Endothelial cell of umbilical vein (primary cell): Measurements from ENCODE around the gene COG5. TPM values are rescaled to one million over a fixed set of nuclear protein-coding genes. Genes with fewer than 3 reads are reported as not detected.

ENCODE experiments used
- BruUV-seq: library from RNA; stranded (reverse); fragments of 400-500 nt; replicated peaks from 2 replicates; lab custom pipeline; 2021; lab: Mats Ljungman, UMichigan
- CTCF ChIA-PET: fragments of 300-600, 350-600 bp; sonication (Branson Sonifier 250); formaldehyde crosslinking; loops from one replicate; lab custom pipeline; 2021; ENCODE audit warnings: antibody characterized with exemption, inconsistent platforms; lab: Charles Lee
- POLR2A ChIA-PET: fragments of 300-600, 350-600 bp; sonication (Branson Sonifier 250); formaldehyde crosslinking; loops from one replicate; lab custom pipeline; 2021; ENCODE audit warnings: antibody characterized with exemption, inconsistent platforms; lab: Charles Lee
- DNase-seq: peaks from one replicate; pipeline ENCODE4 v3.0.0-alpha.2; 2011; ENCODE audit warnings: low read depth, low spot score
- FAIRE-seq: peaks from 2 replicates; lab custom pipeline; 2011; peaks lifted over from hg19 to GRCh38; lab: Jason Lieb, UNC
- H2AFZ ChIP-seq: 2 replicates; pipeline ENCODE4 v1.6.0; 2012; ENCODE audit warnings: low read depth, low read length, control low read depth, inconsistent platforms
- H3K27ac ChIP-seq: 2 replicates; pipeline ENCODE4 v1.5.1; 2011; ENCODE audit warnings: low read depth, mild to moderate bottlenecking, control low read depth, low read length, moderate library complexity; ENCODE audit not compliant: insufficient read depth
- H3K27me3 ChIP-seq, 2 experiments: 2 replicates each; pipeline versions ENCODE4 v1.6.0 to v1.6.1; 2011; ENCODE audit warnings: low read length in 2 of 2, mixed read lengths in 1 of 2; ENCODE audit not compliant: control insufficient read depth in 2 of 2, insufficient read depth in 2 of 2
- H3K36me3 ChIP-seq, 2 experiments: 2 replicates in 1 of 2; 3 replicates in 1 of 2; pipeline ENCODE4 v1.5.1; 2011; ENCODE audit warnings: low read length in 2 of 2, mild to moderate bottlenecking in 1 of 2, moderate library complexity in 1 of 2; ENCODE audit not compliant: control insufficient read depth in 2 of 2, insufficient read depth in 2 of 2; ENCODE audit errors: extremely low read depth in 1 of 2
- H3K4me1 ChIP-seq: 3 replicates; pipeline ENCODE4 v1.5.1; 2011; ENCODE audit warnings: mild to moderate bottlenecking, low read length; ENCODE audit not compliant: control insufficient read depth, insufficient read depth; ENCODE audit errors: extremely low read depth
- H3K4me2 ChIP-seq: 2 replicates; pipeline ENCODE4 v1.6.1; 2011; ENCODE audit warnings: low read length, control low read depth, mixed read lengths; ENCODE audit not compliant: insufficient read depth
- H3K4me3 ChIP-seq, 3 experiments: fragments of 200-600 bp in 1 of 3; sonication (generic), shearing (Covaris generic) in 1 of 3; replicated peaks in 1 of 3; 2 replicates each; pipeline ENCODE4 v1.5.1; 2011 to 2016; ENCODE audit warnings: control low read depth in 3 of 3, low read length in 3 of 3, mild to moderate bottlenecking in 2 of 3, inconsistent platforms in 1 of 3, low read depth in 1 of 3, moderate library complexity in 1 of 3; ENCODE audit not compliant: insufficient read depth in 1 of 3
- H3K79me2 ChIP-seq: 2 replicates; pipeline ENCODE4 v1.6.0; 2012; ENCODE audit warnings: low read length, inconsistent platforms; ENCODE audit not compliant: control insufficient read depth, insufficient read depth
- H3K9ac ChIP-seq: replicated peaks from 2 replicates; pipeline ENCODE3; 2011; ENCODE audit warnings: low read length, control low read depth; ENCODE audit not compliant: insufficient read depth; ENCODE audit errors: extremely low read depth
- H3K9me1 ChIP-seq: replicated peaks from 3 replicates; pipeline ENCODE4 v1.6.0; 2011; ENCODE audit warnings: mild to moderate bottlenecking, low read length; ENCODE audit not compliant: control insufficient read depth, insufficient read depth; ENCODE audit errors: extremely low read depth
- H3K9me3 ChIP-seq: replicated peaks from 2 replicates; pipeline ENCODE4 v1.5.1; 2012; ENCODE audit warnings: low read length, inconsistent platforms; ENCODE audit not compliant: control insufficient read depth, insufficient read depth
- H4K20me1 ChIP-seq: replicated peaks from 2 replicates; pipeline ENCODE3; 2011; ENCODE audit warnings: mild to moderate bottlenecking, low read length; ENCODE audit not compliant: control insufficient read depth, insufficient read depth; ENCODE audit errors: extremely low read depth
- CTCF ChIP-seq, 2 donors: IDR thresholded peaks; 1 replicate in 1 of 2; 2 replicates in 1 of 2; pipeline ENCODE4 v1.5.1; 2011; ENCODE audit warnings: low read length in 2 of 2, mild to moderate bottlenecking in 2 of 2, moderate library complexity in 2 of 2, control low read depth in 1 of 2, inconsistent platforms in 1 of 2, low read depth in 1 of 2; ENCODE audit not compliant: insufficient read depth in 1 of 2; ENCODE audit errors: extremely low read depth in 1 of 2
- EZH2 ChIP-seq: IDR thresholded peaks from 2 replicates; pipeline ENCODE4 v1.6.1; 2012; ENCODE audit warnings: borderline replicate concordance, low read depth, mild to moderate bottlenecking, moderate library complexity, low read length, inconsistent platforms; ENCODE audit not compliant: severe bottlenecking
- GATA2 ChIP-seq: IDR thresholded peaks from 2 replicates; pipeline ENCODE4 v1.7.0; 2011; ENCODE audit warnings: low read depth, mild to moderate bottlenecking, moderate library complexity, mixed read lengths, low read length; ENCODE audit not compliant: insufficient read length, insufficient read depth
- MAX ChIP-seq: IDR thresholded peaks from 2 replicates; pipeline ENCODE4 v1.6.1; 2011; ENCODE audit not compliant: insufficient read depth, insufficient read length
- MYC ChIP-seq: IDR thresholded peaks from one replicate; pipeline ENCODE4 v1.6.1; 2011; ENCODE audit warnings: mild to moderate bottlenecking, low read depth, low read length
- POLR2A ChIP-seq: IDR thresholded peaks from 2 replicates; pipeline ENCODE4 v1.6.1; 2012; ENCODE audit warnings: low read depth, mild to moderate bottlenecking, control low read depth, low read length
- POLR2AphosphoS5 ChIP-seq: IDR thresholded peaks from 2 replicates; pipeline ENCODE4 v1.6.1; 2012; ENCODE audit warnings: low read depth, mild to moderate bottlenecking, control low read depth, low read length, moderate library complexity; ENCODE audit not compliant: insufficient read depth
- dilution Hi-C: fragments of 300-500 bp; cut with MboI; formaldehyde crosslinking; loops from one replicate; pipeline ENCODE4 v1.15.0; 2019; ENCODE audit warnings: low sequenced_read_pairs; ENCODE audit not compliant: extremely low pct_ligation_motif_present
- intact Hi-C: fragments of 100-400 bp; cut with micrococcal nuclease; formaldehyde crosslinking; loops from one replicate; pipeline ENCODE4 v1.10.0; 2022
- polyA plus RNA-seq, 4 experiments: library from polyadenylated mRNA; depleted of rRNA in 3 of 4; stranded (reverse) in 3 of 4; unstranded in 1 of 4; fragments of >200 nt; gene quantifications; 2 replicates each; pipeline versions ENCODE4 v1.2.1 to v1.2.3, GENCODE V29; 2011 to 2012; ENCODE audit warnings: missing spikeins in 1 of 4
- total RNA-seq: library from RNA; stranded (reverse); gene quantifications from 2 replicates; pipeline ENCODE4 v1.2.3, GENCODE V29; 2021

Gene COG5
- total and polyA plus RNA-seq, 2 donors (not counting 3 experiments of a cell fraction or from before 2014, with no cell fraction given): 18.8 to 45.3 TPM

GRCh38 chr7:107446988-107447387 is 116.7 kb downstream of the COG5 start:
- H3K4me3 ChIP-seq: no peak overlapping the region
- no peak overlapping the region for H3K9ac ChIP-seq
- no peaks in the 10 kb centered on the region for H3K36me3 ChIP-seq
- ChIA-PET CTCF (no interaction called here), POLR2A (no interaction called here)
- TF ChIP-seq POLR2AphosphoS5: no peak
- TF ChIP-seq MYC: no peak
- no peak for TF ChIP-seq POLR2A
- no peak for TF ChIP-seq GATA2
- TF ChIP-seq EZH2: no peak
- TF ChIP-seq CTCF (IDR thresholded peaks at IDR 0.05; ENCODE audit: extremely low read depth in 1 of 2, insufficient read depth in 1 of 2, low read depth in 1 of 2, low read length in 2 of 2): no peak
- TF ChIP-seq MAX: no peak
- BruUV-seq: no TSS peak
- no peaks in the 10 kb centered on the region for H3K79me2 ChIP-seq
- no peak overlapping the region for H3K27ac ChIP-seq
- H2AFZ ChIP-seq: no peak overlapping the region
- intact Hi-C loops: no loop called here
- no peaks in the 10 kb centered on the region for H3K4me1 ChIP-seq
- no peaks in the 10 kb centered on the region for H3K9me1 ChIP-seq
- FAIRE-seq: no peak
- dilution Hi-C loops: no loop called here
- no peaks in the 10 kb centered on the region for H3K27me3 ChIP-seq
- DNase-seq: no peak
- no peaks in the 10 kb centered on the region for H4K20me1 ChIP-seq
- no peak overlapping the region for H3K4me2 ChIP-seq
- H3K9me3 ChIP-seq: no peaks in the 10 kb centered on the region
